Left forelimb (tissue), 1 donor: ENCODE data around the gene TFB1M.
"Not testable (repeated sequence)": the region's sequence is repeated elsewhere in the genome, so short reads cannot be mapped to it uniquely, and the experiment has no call there.

Experiments
- DNase-seq: peaks from one replicate; pipeline ENCODE4 v3.0.0-alpha.2; 2018; ENCODE audit warnings: low spot score

The TFB1M gene

DNA sequence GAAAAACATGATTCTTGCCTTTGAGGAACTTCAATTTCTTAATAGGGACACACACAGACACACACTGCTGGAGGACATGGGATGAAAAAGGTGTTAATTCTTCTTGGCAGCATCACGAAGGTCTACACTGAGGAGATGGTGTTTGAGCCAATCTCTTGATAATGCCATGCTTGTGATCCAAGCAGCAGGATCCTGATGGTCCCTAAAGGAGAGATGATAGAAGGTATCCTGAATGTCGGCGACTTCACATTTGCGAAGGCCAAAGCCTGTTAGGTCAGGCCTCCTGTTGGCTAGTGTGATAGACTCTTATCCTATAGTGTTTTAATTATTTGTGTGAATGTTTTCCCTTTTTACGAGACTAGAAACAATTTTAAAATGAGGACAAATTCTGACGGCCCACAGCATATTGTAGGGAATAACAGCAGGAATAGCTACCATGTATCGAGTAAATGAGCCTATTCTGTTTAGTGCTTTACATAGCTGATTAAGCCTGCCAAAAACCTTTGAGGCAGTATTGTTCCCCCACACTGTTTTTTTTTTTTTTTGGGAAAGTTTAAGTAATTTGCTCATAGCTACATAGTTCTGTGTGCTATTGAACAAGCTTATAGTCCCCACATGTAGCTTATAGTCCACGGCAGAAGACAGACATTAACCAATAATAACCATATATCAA, 15.3 kb upstream of the TFB1M start:
- DNase-seq, result no peak

DNA sequence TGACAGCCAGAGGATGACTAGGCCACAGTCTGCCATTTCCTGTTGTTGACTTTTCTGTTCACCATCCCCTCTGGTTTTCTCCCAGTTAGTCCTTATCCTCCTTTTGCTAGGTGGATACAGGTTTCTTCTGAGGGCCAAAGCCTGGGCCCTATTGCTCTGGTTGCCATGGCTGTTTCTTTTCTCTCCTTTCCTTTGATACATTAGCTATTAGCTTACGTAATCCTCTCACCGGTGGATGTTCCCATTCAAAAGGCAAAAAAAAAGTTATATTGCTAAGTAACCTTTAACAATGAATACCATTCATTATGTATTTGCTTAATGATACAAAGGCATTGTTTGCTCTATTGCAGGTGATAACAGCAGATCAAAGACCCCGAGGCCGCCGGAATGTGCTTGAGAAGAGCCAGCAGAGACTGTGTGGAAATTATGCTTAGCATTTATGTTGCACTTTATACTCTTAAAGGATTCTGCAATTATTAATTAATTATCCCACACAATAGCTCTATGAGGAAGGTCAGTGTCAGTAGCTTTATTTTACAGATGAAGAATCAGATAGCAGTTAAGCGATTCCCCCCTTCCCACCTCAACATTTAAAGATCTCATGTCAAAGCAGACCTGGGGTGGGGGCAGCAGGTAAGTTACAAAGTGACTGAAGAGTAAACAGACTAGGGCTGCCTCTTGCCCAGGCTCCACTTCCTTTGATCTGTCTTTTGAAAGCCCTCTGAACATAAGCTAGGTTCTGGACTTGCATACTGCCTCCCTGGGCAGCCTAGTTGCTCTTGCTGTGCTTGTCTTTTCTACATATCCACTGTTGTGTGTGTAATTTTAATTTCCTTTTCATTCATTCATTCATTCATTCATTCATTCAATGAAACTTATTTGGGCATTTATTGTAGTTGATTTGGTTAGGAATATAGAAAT, 14.5 kb upstream of the TFB1M start:
- DNase-seq, result no peak

- no peak for DNase-seq
Measured at GRCh38 chr6:155328074-155328538, 13.8 kb upstream of the TFB1M start.

- no peak for DNase-seq
Measured at GRCh38 chr6:155327326-155328073, 13.2 kb upstream of the TFB1M start.

DNA sequence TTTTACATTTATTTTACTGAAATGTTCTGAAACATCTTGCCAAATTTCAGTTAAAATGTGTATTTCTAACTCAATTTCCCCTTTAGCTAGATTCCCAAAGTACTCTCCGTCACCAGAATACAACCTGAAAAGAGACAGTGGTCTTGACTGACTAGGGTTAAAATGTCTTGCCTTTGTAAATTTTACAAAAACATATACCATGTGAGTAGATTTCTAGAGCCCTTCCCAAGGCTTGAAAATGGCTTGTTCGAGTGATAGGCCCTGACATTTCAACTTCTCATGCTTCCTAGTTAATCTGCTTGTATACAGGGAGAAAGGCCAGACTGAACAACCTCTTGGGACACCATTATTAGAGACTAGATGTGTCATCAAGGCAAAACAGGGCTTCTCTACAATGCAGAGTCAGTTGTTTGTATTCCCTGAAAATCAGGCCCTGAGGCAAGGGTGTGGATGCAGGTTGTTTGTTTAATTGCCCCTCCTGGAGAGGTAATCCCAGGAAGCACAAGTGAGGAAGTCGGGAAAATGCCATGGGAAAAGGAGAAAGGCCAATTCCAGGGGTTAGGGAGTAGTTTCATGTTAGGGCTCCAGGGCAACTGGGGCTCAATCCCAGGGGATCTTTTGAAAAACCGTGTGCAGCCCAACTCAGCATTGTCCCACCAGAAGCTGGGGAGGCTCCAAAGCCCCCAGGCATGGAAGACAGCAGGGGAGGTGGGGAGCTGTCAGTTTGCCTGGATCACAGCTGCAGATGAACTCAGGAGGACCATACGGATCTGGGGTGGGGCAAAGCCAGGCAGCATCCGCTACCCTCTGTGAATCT, 11.6 kb upstream of the TFB1M start:
- DNase-seq, result no peak

DNA sequence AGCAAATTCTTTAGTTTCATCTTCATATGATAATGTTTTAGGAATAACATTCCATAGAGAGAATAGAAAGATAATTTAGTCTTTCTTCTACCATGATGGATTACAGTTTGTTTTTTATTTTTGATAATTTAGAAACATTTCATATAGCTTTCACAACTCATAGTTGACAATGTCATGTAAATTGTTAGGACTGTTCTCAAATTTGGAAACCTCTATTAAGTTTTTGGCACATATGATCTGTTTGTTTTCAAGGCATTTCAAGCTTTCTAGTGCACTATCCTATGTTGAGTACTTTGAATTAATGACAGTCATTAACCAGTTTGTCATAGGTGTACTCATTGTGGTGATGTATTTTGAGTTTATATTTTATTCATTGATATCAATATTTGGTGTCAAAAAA, 10.7 kb upstream of the TFB1M start:
- no peak for DNase-seq

- no peak for DNase-seq
Measured at GRCh38 chr6:155324172-155324571, 9.9 kb upstream of the TFB1M start.

DNA sequence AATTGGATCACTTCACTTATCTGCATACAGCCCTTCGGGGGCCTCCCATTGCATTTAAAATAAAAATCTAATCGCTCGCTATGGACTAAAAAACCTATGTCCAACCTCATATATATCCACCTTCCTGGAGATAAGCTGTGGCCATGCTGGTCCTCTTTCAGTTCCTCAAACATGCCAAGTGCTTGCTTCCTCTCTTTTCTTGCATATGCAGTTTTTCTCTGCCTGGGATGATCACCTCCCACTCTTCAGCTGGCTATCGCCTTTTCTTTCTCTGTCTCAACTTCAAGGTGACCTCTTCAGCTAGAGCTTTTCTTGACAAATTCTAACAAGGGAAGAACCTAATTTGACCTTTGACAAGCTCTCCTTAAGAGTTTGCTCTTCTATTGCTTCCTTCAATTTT, 5.6 kb upstream of the TFB1M start:
- DNase-seq, result no peak

DNA sequence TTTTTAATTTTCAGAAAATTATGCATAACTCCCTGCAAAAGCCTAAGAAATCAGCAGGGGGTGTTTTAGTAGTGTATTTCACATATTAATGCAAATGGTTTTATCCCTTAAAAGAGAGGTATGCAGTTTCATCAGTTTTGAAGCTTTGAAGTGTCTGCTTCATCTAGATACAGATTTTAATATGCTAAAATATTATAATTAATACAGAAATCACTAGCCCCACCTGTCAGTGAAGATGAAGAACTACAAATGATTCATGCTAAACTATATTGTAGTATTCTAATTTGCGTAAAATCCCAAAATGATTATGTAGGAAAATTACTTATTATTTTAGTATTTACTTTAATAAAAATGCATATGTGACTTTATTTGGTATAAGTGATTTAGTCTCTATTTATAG, 2.9 kb upstream of the TFB1M start:
- no peak for DNase-seq

DNA sequence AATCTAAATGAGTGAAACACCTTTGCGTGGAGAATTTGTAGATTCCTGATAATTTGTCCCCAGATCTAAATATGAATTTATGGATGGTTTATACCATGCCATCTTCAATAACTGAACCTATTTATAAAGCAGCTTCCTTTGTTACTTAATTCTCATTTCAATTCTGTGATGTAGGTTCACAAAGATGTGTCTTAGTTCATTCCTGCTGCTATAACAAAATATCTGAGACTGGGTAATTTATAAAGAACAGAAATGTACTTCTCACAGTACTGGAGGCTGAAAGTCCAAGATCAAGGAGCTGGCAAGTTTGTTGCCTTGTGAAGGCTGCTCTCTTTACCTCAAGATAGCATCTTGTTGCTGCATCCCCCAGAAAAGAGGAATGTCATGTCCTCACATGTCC, 2.1 kb upstream of the TFB1M start:
- DNase-seq, result no peak

- DNase-seq, result no peak
Measured at GRCh38 chr6:155315516-155315871, 1.2 kb upstream of the TFB1M start.

- no peak for DNase-seq
Measured at GRCh38 chr6:155314773-155315515, 660 bp upstream of the TFB1M start.

DNA sequence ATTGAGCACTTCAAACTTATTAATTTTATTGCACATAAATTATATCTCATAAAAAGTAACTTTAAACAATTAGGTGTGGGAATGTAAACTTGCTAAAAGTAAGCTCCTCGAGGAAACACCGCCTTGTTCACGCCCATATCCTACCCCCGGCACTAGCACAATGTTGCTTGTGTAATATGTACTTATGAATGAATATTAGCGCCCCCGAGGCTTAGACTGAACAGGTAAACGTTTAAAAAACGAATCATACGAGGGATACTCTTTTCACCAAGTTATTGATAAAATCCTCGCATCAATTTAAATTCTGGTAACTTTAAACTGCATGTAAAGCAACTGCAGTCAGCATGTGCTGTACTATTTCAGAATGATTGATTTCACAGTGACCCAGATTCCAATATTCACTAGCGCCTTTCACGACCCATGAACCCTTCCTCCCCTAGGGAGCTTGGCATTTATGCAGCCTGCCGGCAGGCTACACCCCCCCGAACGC, 637 bp downstream of the TFB1M start:
- no peak for DNase-seq

DNA sequence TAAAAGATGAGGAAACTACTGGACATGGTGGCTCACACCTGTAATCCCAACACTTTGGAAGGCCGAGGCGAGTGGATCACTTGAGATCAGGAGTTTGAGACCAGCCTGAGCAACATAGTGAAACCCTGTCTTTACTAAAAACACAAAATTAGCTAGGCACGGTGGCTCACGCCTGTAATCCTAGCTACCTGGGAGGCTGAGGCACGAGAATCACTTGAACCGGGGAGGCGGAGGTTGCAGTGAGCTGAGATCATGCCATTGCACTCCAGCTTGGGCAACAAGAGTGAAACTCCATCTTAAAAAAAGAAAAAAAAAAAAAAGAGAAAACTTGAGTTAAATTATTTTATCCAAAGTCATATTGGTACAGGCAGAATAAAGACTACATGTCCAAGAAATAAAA, 1.3 kb downstream of the TFB1M start:
- not testable (repeated sequence) for DNase-seq

- DNase-seq, result no peak
Measured at GRCh38 chr6:155311583-155311982, 2.7 kb downstream of the TFB1M start.

- no peak for DNase-seq
Measured at GRCh38 chr6:155311086-155311485, 3.2 kb downstream of the TFB1M start.

DNA sequence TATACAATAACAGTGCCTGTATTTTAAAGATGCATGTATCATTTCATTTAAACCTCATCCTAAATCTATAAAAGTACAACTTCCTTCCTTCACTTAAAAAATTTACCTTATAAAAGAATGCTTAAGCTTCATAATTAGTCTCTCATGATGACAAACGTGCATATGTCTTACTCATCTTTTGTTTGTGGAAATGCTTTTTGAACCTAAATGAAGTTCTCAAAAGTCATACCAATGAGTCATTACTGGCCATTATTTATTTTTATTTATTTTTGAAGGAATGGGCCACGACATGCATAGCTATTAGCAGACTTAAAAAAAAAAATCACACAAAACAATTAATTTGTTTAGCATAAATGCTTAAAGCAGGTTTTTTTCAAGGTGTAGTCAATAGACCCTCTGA, 3.7 kb downstream of the TFB1M start:
- DNase-seq, result no peak

GRCh38 chr6:155309150-155309549, 5.1 kb downstream of the TFB1M start:
- DNase-seq, result no peak

DNA sequence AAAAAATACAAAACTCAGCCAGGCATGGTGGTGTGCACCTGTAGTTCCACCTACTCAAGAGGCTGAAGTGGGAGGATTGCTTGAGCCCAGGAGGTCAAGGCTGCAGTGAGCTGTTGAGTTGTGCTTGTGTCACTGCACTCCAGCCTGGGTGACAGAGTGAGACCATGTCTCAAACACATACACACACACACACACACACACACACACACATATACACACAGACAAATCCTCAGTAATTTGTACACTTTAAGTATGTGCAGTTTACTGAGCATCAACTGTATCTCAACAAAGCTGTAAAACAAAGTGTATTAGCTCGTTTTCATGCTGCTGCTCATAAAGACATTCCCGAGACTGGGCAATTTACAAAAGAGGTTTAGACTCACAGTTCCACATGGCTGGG, 7.3 kb downstream of the TFB1M start:
- no peak for DNase-seq

- no peak for DNase-seq
Measured at GRCh38 chr6:155303361-155303870, 10.9 kb downstream of the TFB1M start.

DNA sequence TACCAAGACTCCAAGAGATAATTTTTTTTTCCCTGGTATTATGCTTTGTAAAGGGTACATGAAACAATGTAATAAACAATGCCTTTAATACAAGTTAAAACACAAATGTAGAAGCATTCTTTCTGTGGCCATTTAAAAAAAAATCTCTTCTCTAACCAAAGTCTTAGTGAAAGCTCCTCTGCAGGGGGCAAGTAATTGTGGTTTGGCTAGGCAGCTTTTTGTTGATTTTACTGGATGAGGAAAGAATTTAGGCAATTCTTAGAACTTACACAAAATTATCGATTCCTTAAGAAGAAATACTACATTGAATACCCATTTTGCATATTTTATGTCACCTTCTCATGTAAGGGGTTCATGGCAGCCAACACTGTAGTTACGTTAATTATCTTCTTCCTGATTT, 12.4 kb downstream of the TFB1M start:
- no peak for DNase-seq
